D721Med (cell line): ENCODE results near the gene MYBPC3.

Source experiments
- DNase-seq: peaks from one replicate; pipeline ENCODE4 v3.0.0; 2011; ENCODE audit warnings: low spot score; ENCODE audit not compliant: insufficient read length
- FAIRE-seq: peaks from 2 replicates; lab custom pipeline; 2011; peaks lifted over from hg19 to GRCh38; lab: Jason Lieb, UNC
- CTCF ChIP-seq: IDR thresholded peaks from 2 replicates; pipeline ENCODE4 v1.5.1; 2012; ENCODE audit warnings: mild to moderate bottlenecking, control low read depth; ENCODE audit not compliant: insufficient read depth; ENCODE audit errors: missing control alignments

MYBPC3 gene

GRCh38 chr11:47383071-47383470 is 30.6 kb upstream of the MYBPC3 start:
- DNase-seq (no peak), FAIRE-seq (no peak)
- TF ChIP-seq CTCF = no peak

- no peak for DNase-seq
- no peak for FAIRE-seq
- TF ChIP-seq CTCF = no peak
Observed at GRCh38 chr11:47380078-47380477, 27.6 kb upstream of the MYBPC3 start.

GRCh38 chr11:47379317-47379716 is 26.8 kb upstream of the MYBPC3 start:
- FAIRE-seq (no peak), DNase-seq (no peak)
- no peak for TF ChIP-seq CTCF

GRCh38 chr11:47378836-47379170 is 26.3 kb upstream of the MYBPC3 start:
- TF ChIP-seq CTCF = no peak
- DNase-seq (no peak), FAIRE-seq (no peak)

- DNase-seq = no peak
- FAIRE-seq = no peak
- TF ChIP-seq CTCF = no peak
Observed at GRCh38 chr11:47378010-47378835, 25.7 kb upstream of the MYBPC3 start, which contains the start of gene SPI1. Gene SPI1, minus strand, starts transcription at chr11:47378547. Its CDS starts 194 bp downstream, at chr11:47378353.

GRCh38 chr11:47377571-47378009 is 25.1 kb upstream of the MYBPC3 start:
- no peak for DNase-seq
- no peak for TF ChIP-seq CTCF
- no peak for FAIRE-seq

GRCh38 chr11:47376525-47377371 is 24.2 kb upstream of the MYBPC3 start:
- FAIRE-seq = no peak
- no peak for DNase-seq
- TF ChIP-seq CTCF = no peak
